ENCODE measurements around the gene SORCS2.

SORCS2 gene

DNA sequence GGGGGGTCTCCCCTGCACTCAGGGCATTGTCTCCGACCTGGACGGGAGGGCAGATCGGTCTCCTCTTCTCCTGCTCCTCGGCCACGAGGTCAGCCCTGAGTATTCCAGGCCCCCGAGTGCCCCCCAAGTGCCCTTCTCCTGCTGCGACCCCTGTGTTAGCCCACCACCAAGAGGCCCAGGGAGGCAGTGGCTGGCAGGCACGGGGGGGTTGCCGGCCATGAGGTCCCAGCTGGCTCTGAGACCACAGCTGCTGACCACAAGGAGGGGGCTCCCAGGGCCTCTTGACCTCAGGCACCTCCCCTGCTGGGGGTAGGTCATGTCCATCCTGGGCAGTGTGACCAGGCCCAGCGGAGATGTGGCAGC is 428.5 kb downstream of the SORCS2 start:
- TF ChIP-seq FOXP2 (optimal IDR thresholded peaks at IDR 0.05; ENCODE audit: borderline replicate concordance, extremely low read depth, extremely low read length, insufficient read depth): no peak
- no peak for TF ChIP-seq SIN3A (IDR thresholded peaks at IDR 0.05; ENCODE audit: borderline replicate concordance, insufficient read depth, low read length)
- no peak for TF ChIP-seq TAF1 (IDR thresholded peaks at IDR 0.05; ENCODE audit: borderline replicate concordance, insufficient read depth, low read length)
- TF ChIP-seq, protein P1, sequence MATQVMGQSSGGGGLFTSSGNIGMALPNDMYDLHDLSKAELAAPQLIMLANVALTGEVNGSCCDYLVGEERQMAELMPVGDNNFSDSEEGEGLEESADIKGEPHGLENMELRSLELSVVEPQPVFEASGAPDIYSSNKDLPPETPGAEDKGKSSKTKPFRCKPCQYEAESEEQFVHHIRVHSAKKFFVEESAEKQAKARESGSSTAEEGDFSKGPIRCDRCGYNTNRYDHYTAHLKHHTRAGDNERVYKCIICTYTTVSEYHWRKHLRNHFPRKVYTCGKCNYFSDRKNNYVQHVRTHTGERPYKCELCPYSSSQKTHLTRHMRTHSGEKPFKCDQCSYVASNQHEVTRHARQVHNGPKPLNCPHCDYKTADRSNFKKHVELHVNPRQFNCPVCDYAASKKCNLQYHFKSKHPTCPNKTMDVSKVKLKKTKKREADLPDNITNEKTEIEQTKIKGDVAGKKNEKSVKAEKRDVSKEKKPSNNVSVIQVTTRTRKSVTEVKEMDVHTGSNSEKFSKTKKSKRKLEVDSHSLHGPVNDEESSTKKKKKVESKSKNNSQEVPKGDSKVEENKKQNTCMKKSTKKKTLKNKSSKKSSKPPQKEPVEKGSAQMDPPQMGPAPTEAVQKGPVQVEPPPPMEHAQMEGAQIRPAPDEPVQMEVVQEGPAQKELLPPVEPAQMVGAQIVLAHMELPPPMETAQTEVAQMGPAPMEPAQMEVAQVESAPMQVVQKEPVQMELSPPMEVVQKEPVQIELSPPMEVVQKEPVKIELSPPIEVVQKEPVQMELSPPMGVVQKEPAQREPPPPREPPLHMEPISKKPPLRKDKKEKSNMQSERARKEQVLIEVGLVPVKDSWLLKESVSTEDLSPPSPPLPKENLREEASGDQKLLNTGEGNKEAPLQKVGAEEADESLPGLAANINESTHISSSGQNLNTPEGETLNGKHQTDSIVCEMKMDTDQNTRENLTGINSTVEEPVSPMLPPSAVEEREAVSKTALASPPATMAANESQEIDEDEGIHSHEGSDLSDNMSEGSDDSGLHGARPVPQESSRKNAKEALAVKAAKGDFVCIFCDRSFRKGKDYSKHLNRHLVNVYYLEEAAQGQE (IDR thresholded peaks at IDR 0.05; ENCODE audit: insufficient read depth in 1 of 2, low read depth in 2 of 2, low read length in 2 of 2): no peak
- no peak for TF ChIP-seq POLR2AphosphoS5 (IDR thresholded peaks at IDR 0.05; ENCODE audit: low read depth, low read length)

DNA sequence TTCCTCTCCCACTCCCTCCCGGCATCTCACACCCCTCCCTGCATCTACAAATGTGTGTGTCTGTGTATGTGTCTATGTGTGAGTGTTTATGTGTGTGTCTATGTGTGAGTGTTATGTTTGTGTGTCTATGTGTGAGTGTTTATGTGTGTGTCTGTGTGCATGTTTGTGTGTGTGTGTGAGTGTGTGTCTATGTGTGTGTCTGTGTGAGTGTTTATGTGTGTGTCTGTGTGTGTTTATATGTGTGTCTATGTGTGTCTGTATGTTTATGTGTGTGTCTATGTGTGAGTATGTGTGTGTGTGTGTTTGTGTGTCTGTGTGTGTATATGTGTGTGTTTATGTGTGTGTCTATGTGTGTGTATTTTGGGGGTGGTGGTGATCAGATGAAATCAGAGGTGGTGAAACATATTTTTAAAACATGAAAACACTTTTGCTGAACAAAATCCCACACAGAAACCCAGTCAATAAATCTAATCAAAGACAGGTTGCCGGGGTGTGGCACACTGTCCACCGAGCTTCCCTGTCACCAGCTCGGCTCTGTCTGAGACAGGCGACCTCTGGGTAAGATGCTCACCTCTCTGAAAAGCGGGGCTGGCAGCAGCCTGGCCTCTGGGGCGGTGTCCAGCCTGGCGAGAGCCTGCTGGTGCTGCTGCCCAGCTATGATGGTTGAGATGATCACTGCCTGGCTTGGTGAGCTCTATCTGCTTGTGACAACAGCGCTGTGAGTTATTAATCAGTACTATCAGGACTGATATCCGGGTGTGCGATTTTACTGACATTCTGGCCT is 429.1 kb downstream of the SORCS2 start:
- TF ChIP-seq TAF1 (IDR thresholded peaks at IDR 0.05; ENCODE audit: borderline replicate concordance, insufficient read depth, low read length): no peak
- TF ChIP-seq, protein P1 (IDR thresholded peaks at IDR 0.05; ENCODE audit: insufficient read depth in 1 of 2, low read depth in 2 of 2, low read length in 2 of 2): no peak

GRCh38 chr4:7622371-7622770 is 430.0 kb downstream of the SORCS2 start:
- TF ChIP-seq TAF1 (IDR thresholded peaks at IDR 0.05; ENCODE audit: borderline replicate concordance, insufficient read depth, low read length): no peak
- TF ChIP-seq SIN3A (IDR thresholded peaks at IDR 0.05; ENCODE audit: borderline replicate concordance, insufficient read depth, low read length): no peak
- no peak for TF ChIP-seq FOXP2 (optimal IDR thresholded peaks at IDR 0.05; ENCODE audit: borderline replicate concordance, extremely low read depth, extremely low read length, insufficient read depth)
- TF ChIP-seq, protein P1 (IDR thresholded peaks at IDR 0.05; ENCODE audit: insufficient read depth in 1 of 2, low read depth in 2 of 2, low read length in 2 of 2): no peak
- TF ChIP-seq POLR2AphosphoS5 (IDR thresholded peaks at IDR 0.05; ENCODE audit: low read depth, low read length): no peak

DNA sequence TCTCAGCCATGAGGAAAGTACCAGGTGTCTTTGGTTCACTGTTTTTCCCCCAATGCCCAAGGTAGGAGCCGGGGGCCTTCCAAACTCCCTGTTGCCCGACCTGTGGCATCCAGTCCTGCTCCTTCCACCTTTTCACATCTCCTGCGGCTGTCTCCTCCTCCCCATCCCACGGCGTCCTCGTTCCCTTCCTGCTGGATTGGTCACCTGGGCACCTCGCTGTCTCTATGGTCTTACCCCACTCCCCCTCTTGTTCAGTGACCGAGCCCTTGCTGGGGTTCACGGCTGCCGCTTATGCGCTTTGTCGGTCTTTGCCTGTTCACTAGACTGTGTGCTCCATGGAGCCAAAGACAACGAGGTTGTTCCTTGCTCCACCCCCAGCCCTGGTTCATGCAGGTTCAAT is 431.1 kb downstream of the SORCS2 start:
- no peak for TF ChIP-seq POLR2AphosphoS5 (IDR thresholded peaks at IDR 0.05; ENCODE audit: low read depth, low read length)
- no peak for TF ChIP-seq SIN3A (IDR thresholded peaks at IDR 0.05; ENCODE audit: borderline replicate concordance, insufficient read depth, low read length)
- no peak for TF ChIP-seq FOXP2 (optimal IDR thresholded peaks at IDR 0.05; ENCODE audit: borderline replicate concordance, extremely low read depth, extremely low read length, insufficient read depth)
- no peak for TF ChIP-seq TAF1 (IDR thresholded peaks at IDR 0.05; ENCODE audit: borderline replicate concordance, insufficient read depth, low read length)

- TF ChIP-seq, protein P1 (IDR thresholded peaks at IDR 0.05; ENCODE audit: insufficient read depth in 1 of 2, low read depth in 2 of 2, low read length in 2 of 2): no peak
- no peak for TF ChIP-seq SIN3A (IDR thresholded peaks at IDR 0.05; ENCODE audit: borderline replicate concordance, insufficient read depth, low read length)
- no peak for TF ChIP-seq TAF1 (IDR thresholded peaks at IDR 0.05; ENCODE audit: borderline replicate concordance, insufficient read depth, low read length)
- TF ChIP-seq FOXP2 (optimal IDR thresholded peaks at IDR 0.05; ENCODE audit: borderline replicate concordance, extremely low read depth, extremely low read length, insufficient read depth): no peak
- no peak for TF ChIP-seq POLR2AphosphoS5 (IDR thresholded peaks at IDR 0.05; ENCODE audit: low read depth, low read length)
Measured at GRCh38 chr4:7624396-7624980, 432.1 kb downstream of the SORCS2 start.

Measured in PFSK-1 (cell line).